Astrocyte of the spinal cord (primary cell): ENCODE measurements around the gene CACNA1I.

ENCODE experiments used
- DNase-seq: peaks from one replicate; pipeline ENCODE4 v3.0.0; 2011; ENCODE audit warnings: low read depth, low spot score
- H3K4me3 ChIP-seq: 2 replicates; pipeline ENCODE4 v1.5.1; 2011; ENCODE audit warnings: low read depth, mild to moderate bottlenecking, low read length, moderate library complexity
- in situ Hi-C: cut with HindIII; loops from 2 replicates; pipeline ENCODE4 v1.10.0; 2017; ENCODE audit warnings: low sequenced_read_pairs
- TF ChIP-seq, protein P1 (sequence below): IDR thresholded peaks from 2 replicates; pipeline ENCODE4 v1.5.1; 2012; ENCODE audit warnings: low read depth, mild to moderate bottlenecking, low read length, inconsistent platforms

CACNA1I gene

DNA sequence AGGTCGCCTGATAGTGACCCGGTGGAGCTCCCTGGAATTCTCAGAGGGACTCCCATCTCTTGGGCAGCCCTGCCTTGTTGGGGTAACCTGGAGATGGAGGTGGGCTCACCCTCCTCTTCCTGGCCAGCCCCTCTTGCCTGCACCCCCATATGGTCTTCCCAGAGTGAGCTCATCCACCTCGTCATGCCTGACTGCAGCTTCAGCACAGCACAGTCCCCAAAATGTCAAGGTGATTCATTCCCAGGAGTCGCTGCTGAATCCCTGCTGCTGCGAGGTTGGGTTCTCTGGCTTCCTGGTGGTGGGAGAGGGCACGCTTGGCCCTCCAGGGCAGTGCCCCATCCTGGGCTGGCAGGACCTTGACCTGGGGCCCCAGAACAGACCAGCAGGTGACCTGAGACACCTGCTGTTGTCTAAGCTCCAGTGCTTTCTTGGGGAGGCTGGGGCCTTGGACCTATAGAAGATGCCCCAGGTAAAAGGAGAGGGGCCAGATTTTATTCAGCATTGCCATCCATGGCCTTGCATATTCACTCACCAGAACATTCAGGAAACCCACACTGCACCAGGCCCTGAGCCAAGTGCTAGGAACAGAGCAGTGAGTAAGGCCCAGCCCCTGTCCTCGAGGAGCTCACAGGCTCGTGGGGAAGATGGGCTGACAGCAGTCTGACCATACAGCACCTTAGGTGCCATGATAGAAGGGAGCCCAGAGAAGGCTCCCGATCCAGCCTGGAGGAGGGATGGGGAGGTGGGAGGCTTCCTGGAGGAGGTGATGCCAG is 72.9 kb downstream of the CACNA1I start:
- no peak overlapping the region for H3K4me3 ChIP-seq
- TF ChIP-seq, protein P1, sequence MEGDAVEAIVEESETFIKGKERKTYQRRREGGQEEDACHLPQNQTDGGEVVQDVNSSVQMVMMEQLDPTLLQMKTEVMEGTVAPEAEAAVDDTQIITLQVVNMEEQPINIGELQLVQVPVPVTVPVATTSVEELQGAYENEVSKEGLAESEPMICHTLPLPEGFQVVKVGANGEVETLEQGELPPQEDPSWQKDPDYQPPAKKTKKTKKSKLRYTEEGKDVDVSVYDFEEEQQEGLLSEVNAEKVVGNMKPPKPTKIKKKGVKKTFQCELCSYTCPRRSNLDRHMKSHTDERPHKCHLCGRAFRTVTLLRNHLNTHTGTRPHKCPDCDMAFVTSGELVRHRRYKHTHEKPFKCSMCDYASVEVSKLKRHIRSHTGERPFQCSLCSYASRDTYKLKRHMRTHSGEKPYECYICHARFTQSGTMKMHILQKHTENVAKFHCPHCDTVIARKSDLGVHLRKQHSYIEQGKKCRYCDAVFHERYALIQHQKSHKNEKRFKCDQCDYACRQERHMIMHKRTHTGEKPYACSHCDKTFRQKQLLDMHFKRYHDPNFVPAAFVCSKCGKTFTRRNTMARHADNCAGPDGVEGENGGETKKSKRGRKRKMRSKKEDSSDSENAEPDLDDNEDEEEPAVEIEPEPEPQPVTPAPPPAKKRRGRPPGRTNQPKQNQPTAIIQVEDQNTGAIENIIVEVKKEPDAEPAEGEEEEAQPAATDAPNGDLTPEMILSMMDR: no peak
- in situ Hi-C loops: no loop called here
- peak; percentile 21 for DNase-seq

DNA sequence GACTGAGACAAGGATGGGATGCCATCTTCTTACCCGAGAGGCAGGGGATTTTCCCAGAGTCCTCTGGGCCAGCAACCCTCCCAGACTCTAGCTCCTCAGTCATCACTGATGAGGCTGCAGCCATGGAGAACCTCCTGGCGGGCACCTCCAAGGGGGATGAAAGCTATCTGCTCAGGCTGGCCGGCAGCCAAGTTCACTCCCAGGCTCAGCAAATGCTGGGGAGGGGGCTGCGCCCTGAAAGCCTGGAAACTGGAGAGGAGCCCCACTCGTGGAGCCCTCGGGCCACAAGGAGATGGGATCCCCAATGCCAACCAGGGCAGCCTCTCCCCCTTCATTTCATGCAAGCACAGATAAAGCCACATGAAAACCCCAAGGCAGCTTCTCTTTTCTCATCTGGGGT is 75.0 kb downstream of the CACNA1I start:
- TF ChIP-seq, protein P1: no peak
- in situ Hi-C loops: no loop called here

DNA sequence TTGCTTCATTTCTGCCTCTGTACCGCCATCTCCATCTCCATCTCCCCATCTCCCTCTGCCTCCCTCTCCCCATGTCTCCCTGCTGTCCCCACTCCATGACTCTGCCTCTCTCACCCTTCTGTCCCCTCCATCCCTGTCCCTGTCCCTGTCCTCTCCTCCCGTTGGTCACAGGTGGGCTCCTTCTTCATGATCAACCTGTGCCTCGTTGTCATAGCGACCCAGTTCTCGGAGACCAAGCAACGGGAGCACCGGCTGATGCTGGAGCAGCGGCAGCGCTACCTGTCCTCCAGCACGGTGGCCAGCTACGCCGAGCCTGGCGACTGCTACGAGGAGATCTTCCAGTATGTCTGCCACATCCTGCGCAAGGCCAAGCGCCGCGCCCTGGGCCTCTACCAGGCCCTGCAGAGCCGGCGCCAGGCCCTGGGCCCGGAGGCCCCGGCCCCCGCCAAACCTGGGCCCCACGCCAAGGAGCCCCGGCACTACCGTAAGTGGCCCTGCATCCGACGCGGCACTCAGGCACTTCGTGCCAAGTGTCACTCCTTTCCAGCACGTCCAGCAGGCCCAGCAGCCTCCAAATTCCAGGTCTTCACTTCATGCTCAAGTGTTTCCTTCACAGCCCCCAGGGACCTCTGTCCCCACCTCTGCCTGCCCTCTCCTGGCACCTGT is 76.0 kb downstream of the CACNA1I start:
- TF ChIP-seq, protein P1: no peak
- no peak for DNase-seq
- in situ Hi-C loops: no loop called here
- no peak overlapping the region for H3K4me3 ChIP-seq

More for the DNA sequence above, 75.0 kb downstream of the CACNA1I start:
- no peak overlapping the region for H3K4me3 ChIP-seq
- no peak for DNase-seq

DNA sequence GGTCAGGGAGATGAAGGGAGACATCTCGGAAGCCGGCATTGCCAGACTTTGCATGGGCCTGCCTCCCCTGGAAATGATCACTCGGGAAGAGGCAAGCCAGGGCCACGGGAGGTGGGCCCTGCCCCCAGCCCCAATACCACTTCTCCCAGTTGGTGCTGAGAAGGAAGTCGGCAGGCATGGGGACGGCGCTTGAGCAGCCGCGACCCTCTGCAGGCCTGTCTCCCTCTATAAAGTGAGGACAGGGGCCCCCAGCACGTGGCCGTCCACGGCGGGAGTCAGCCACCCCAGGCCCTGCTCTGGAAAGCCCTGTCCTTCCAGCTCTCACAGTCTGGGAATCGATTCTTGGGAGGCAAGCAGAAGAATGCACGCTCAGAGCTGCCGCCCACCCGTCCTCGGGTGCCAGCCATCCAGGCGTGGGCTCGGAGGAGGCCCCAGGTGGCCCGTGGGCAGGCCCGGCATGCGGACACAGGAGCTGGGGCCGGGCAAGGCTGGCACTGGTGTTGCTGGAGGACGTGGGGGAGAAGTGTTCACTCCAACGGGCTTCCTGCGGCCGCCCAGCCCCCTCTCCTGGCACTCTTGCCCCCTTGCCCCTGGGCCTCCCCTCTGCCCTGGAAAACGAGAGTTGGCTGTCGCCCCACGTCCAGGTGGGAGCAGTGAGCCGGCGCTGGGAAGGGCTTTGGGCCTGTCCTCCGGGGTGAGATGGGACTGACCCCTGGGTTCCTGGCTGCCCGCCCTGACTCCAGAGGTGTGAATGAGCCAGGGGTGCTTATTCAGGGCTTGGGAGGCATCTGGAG is 77.5 kb downstream of the CACNA1I start:
- TF ChIP-seq, protein P1: no peak
- in situ Hi-C loops: no loop called here
- H3K4me3 ChIP-seq: no peak overlapping the region
- DNase-seq: no peak

DNA sequence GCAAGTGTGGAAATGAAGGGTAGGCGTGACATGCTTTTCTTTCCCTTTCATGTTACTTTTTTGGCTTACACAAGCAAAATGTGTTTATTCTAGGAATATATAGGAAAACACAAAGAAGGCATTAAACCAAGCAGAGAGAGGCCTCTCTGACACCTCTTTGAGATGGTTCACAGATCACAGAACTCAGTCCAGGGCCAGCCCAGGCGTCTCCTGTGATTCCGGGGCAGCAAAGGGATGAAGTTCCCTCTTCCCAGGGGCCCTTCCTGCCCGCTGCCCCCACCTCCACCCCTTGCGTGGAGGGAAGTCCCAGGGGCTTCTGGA is 78.0 kb downstream of the CACNA1I start:
- TF ChIP-seq, protein P1: no peak
- H3K4me3 ChIP-seq: no peak overlapping the region
- no peak for DNase-seq
- in situ Hi-C loops: no loop called here

DNA sequence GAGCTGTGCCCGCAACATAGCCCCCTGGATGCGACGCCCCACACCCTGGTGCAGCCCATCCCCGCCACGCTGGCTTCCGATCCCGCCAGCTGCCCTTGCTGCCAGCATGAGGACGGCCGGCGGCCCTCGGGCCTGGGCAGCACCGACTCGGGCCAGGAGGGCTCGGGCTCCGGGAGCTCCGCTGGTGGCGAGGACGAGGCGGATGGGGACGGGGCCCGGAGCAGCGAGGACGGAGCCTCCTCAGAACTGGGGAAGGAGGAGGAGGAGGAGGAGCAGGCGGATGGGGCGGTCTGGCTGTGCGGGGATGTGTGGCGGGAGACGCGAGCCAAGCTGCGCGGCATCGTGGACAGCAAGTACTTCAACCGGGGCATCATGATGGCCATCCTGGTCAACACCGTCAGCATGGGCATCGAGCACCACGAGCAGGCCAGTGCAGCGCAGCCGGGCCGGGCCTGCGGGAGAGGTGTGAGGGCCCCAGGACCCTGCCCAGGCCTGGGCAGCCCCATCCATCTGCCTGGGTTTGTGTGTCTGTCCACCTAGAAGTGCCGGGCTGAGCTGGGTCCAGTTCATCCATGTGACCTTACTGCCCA is 79.0 kb downstream of the CACNA1I start:
- H3K4me3 ChIP-seq: no peak overlapping the region
- DNase-seq: no peak
- in situ Hi-C loops: no loop called here
- TF ChIP-seq, protein P1: no peak
